Smooth muscle cell of the umbilical artery (primary cell): ENCODE measurements around the gene TMEM235. TPM values are rescaled to one million over a fixed set of nuclear protein-coding genes. Genes with fewer than 3 reads are reported as not detected.

Source experiments
- total RNA-seq: library from RNA; depleted of rRNA; stranded (reverse); fragments of >200 nt; gene quantifications from 2 replicates; pipeline ENCODE4 v1.2.3, GENCODE V29; 2014

Gene TMEM235
- not detected in 2 replicates for total RNA-seq

GRCh38 chr17:78230996-78231935, at the start of gene TMEM235:
Gene TMEM235, plus strand, starts transcription at chr17:78231631. Its CDS starts 393 bp downstream, at chr17:78232024.

GRCh38 chr17:78186692-78187595, 44.5 kb upstream of the TMEM235 start, which contains the start of the genes AFMID and TK1:
Gene AFMID, plus strand, starts transcription at chr17:78187362. Its CDS starts 9 bp downstream, at chr17:78187371.
Gene TK1, minus strand, starts transcription at chr17:78187052. Its CDS starts 58 bp downstream, at chr17:78186994.

GRCh38 chr17:78214016-78214705, 17.3 kb upstream of the TMEM235 start, which contains the start of gene BIRC5:
Gene BIRC5, plus strand, starts transcription at chr17:78214253. Its CDS starts 64 bp downstream, at chr17:78214317.

Other genes with a start within 250 kb of the TMEM235 start
- gene TMC6, start 102.9 kb upstream of the TMEM235 start, total RNA-seq = 0.42 and 1.2 TPM in 2 replicates
- not detected in 2 replicates for gene TMC8, start 100.9 kb upstream of the TMEM235 start, total RNA-seq
- not detected in 2 replicates for gene C17orf99, start 85.2 kb upstream of the TMEM235 start, total RNA-seq
- 17.8 and 32.0 TPM in 2 replicates for gene SYNGR2, start 63.0 kb upstream of the TMEM235 start, total RNA-seq
- gene TK1, start 44.6 kb upstream of the TMEM235 start, total RNA-seq = 15.1 and 45.9 TPM in 2 replicates
- gene AFMID, start 44.3 kb upstream of the TMEM235 start, total RNA-seq = 24.6 and 26.4 TPM in 2 replicates
- 4.8 and 21.0 TPM in 2 replicates for gene BIRC5, start 17.4 kb upstream of the TMEM235 start, total RNA-seq
- gene SOCS3, start 128.4 kb downstream of the TMEM235 start, total RNA-seq = 10.2 and 81.4 TPM in 2 replicates
- 35.7 and 40.4 TPM in 2 replicates for gene PGS1, start 147.0 kb downstream of the TMEM235 start, total RNA-seq